ENCODE data around the gene BLOC1S3.

Gene BLOC1S3

GRCh38 chr19:45161738-45162607 is 16.6 kb upstream of the BLOC1S3 start:
- no peak for DNase-seq (ENCODE audit: low read depth in 2 of 2)

DNA sequence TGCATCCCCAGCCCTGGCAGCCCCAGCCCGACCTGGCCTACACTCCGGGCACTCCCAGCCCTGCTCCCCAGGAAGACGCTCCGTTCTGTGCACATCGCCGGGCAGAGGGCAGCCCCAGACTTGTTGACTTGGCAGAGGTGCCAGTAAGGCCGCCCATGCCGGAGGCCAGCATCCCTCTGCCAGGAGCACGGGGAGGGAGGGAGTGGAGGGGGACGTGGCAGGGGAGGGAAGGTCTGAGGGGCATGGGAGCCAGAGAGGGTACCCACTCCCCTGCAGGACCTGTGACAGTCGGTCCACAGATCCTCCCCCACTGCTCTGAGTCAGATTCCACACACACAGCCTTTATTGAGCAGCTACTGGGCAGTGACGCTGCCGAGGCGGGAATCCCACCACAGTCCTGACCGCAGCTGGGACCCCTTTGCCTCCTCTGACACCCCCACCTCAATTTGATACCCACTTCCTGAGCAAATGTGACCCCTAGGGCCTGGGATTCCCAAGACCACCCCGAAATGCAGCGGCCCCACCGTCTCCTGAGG is 15.9 kb upstream of the BLOC1S3 start:
- DNase-seq (ENCODE audit: low read depth in 2 of 2): no peak

GRCh38 chr19:45163156-45163555 is 15.4 kb upstream of the BLOC1S3 start:
- no peak for DNase-seq (ENCODE audit: low read depth in 2 of 2)

DNA sequence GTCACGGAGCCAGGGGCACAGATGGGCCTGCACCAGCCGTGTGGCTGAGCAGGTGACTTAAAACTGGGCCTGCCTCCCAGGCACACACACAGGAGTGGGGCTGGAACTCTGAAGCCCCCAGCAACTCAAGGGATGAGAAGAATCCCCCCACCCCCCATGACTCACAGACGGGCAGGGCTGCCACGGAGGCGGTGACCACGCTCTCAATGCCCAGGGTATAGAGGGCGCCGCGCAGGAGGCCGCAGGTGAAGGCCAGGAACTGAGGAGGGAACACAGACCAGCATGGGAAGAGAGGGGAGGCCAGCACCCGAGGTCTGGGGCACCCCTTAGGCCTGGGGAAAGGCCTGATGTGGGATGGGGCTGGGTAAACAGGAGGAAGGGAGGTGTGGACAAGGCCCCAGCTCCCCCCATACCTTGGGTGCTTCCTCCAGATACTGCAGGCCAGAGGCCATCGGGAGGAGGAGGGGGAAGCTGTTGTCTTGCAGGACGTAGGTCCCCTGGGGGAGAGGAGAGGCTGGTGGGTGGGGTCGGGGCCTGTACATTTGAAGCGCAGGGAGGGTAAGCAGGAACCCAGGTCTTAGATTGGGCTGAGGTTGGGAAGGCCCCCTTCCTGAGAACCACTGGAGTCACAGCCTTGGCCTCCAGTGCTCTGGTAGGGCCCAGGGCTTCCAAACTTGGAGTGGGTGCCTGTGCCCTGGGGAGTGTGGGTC is 14.7 kb upstream of the BLOC1S3 start:
- DNase-seq (ENCODE audit: low read depth in 2 of 2): no peak

- no peak for DNase-seq (ENCODE audit: low read depth in 2 of 2)
Observed at GRCh38 chr19:45164577-45165335, 13.8 kb upstream of the BLOC1S3 start.

DNA sequence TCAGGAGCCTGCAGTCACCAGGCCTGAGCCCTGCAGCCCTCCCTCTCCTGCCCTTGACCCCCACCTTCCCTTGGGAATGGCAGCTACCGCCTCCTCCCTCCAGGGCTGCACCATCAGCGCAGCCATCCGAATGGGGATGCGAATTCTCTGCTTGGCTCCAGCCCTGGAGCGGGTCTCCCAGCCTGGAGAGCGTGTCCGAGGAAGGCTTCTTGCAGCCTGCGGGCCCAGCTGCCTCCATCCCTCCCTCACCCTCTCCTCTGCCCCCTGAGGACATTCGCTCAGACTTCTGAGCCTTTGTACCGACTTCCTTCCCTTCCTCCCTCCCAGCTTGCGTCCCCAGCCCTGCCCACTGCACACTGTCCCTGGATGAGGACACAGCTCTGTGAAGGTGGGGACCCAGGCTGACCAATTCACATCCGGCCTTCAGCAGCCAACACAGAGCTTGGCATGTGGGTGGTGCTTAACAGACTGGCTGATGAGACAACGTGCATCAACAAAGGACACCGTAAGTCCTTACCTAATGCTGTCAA is 11.8 kb upstream of the BLOC1S3 start:
- DNase-seq (ENCODE audit: low read depth in 2 of 2): no peak

DNA sequence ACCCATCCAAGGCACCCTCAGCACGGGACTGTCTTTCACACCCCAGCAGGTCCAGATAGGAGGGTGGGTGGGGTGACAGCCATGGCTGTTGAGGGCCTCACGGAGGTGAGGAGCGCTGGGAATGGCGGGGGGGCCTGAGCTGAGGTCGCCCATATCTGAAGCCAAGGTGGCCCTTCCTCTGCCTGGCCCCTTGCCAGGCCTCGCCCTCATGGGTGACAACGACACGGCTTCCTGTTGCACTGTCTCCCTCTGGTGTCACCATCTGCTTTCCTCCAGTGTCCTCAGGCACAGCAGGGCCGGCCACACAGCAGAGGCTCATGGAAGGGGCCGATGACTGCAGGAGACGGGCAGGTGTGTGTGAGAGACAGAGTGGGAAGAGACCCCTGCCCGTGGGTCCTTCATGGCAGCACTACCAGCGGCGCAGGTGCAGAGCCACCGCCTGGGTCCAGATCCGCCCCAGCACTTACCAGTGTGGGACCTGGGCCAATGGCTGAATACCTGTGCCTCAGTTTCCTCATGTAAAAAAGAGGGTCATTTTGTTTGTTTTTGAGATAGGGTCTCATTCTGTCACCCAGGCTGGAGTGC is 9.7 kb upstream of the BLOC1S3 start:
- no peak for DNase-seq (ENCODE audit: low read depth in 2 of 2)

DNA sequence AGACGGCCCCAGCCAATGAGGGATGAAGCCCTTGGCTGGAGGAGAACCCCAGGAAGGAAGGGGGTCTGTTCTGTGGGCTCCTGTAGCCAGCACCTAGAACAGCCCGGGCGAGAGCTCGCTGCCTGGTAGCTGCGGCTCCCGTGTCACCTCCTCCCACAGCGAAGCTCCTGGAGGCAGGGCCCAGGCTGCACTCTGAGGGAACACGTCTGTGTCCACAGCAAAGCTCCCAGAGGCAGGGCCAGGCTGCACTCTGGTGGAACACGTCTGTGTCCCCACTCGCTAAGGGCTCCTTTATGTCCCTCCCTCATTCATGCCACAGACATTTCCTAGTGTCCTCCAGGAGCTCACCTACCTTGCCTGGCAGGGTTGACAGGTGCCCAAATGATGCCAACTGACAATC is 9.0 kb upstream of the BLOC1S3 start:
- DNase-seq (ENCODE audit: low read depth in 2 of 2): no peak

DNA sequence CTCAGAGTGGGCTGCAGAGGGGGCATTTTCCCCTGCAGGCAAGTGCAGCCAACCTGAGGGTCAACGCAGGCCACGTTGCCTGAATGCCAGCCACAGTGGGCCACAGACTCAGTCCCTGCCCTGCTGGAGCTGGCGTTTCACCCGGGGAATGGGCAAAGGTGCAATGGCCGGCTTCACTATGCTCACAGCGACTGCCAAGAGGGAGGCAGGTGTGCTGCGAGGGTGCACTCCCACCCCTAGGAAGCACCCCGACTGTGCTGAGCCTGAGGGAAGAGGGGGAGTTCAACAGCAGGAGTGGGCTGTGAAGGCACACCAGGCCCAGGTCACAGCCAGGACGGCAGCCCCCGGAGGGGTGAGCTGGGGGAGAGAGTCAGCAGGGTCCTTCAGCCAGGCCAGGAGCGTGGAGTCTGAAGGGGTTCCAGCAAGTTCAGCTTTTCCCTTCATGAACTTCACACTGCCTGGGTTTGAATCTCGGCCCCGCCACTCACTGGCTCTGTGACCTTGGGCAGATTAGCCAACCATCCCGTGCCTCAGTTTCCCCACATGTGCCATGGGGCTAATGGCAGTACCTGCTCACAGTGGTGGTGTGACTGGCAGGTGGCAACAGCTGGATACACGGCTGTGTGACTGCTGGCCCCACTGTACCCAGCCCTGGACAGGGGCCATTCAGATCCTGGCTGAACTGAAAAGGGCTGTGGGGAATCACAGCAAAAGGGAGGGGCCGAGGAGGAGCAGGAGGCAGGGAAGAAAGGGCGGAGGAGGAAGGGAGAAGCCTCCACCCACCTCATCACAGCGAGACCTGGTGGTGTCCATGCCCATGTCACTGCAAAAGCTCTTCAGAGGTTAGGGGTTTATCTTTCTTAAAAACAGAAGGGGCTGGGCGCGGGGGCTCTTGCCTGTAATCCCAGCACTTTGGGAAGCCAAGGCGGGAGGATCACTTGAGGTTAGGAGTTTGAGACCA is 8.2 kb upstream of the BLOC1S3 start:
- DNase-seq (ENCODE audit: low read depth in 2 of 2): no peak

- no peak for DNase-seq (ENCODE audit: low read depth in 2 of 2)
Observed at GRCh38 chr19:45171211-45171623, 7.4 kb upstream of the BLOC1S3 start.

- DNase-seq (ENCODE audit: low read depth in 2 of 2): no peak
Observed at GRCh38 chr19:45172173-45172572, 6.4 kb upstream of the BLOC1S3 start.

DNA sequence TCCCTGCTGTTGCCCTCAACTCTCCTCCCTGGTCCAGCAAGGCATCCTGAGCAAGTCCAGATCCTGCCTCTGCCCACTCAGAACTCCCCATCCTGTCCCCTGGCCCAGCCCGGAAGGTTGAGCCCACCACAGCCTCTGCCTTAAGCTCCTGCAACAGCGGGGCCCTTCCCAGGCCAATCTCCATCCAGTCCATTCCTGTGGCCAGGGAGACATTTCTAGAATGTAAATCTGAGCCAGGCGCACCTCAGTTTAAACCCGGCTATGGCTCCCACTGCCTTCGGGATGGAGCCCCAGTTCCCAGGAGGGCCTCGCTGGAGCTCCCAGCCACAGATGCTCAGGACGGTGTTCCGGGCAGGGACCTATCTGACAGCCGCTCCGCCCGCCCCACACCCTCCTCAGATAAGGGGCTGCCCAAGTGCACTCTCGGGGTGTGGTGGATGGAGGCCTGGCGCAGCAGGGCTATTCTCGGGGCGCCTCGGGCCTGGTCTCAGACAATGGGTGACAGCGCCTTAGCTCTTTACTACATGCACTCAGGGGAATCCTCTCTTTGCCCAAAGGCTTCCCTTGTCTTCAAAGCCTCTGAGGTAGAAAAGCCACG is 5.9 kb upstream of the BLOC1S3 start:
- no peak for DNase-seq (ENCODE audit: low read depth in 2 of 2)

DNA sequence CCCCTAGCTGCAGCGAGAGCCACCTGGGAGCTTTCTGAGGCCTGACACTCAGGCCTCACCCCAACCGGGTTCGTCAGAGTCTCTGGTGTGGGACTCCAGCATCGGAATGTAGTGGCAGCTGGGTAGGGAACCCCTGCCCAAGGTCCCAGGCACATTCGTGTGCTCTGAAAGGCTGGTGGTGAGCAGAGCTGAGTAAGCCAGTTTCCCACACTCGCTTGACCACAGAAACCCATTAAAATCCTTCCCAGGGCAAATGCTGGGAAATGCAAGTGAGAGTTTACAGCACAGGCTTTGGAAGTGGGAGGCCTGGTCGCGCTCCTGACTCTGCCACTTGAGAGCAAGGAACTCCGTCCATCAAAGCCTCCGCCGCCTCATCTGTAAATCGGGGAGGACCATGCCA is 4.8 kb upstream of the BLOC1S3 start:
- DNase-seq (ENCODE audit: low read depth in 2 of 2): no peak

- DNase-seq (ENCODE audit: low read depth in 2 of 2): no peak
Observed at GRCh38 chr19:45175515-45176345, 2.9 kb upstream of the BLOC1S3 start.

DNA sequence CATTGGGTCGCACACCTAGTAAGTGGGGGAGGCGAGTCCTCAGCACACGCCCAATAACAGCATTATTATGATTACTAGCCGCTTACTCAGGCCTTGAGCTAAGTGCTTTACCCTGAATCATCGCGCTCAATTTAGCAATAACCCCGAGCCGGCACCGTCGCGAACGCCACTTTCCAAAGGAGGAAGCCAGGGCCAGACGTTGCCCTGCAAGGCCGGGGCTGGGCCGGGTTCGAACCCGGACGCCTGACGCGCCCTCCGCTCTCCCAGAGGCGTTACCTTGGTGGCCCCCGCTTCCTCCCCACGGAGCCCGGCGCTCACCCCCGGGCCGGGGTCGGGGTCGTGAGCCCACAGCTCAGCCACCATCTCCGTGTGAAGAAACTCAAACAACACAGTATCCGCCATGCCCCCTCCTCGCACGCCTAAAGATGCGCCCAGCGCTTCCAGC is 745 bp upstream of the BLOC1S3 start, which contains the start of gene TRAPPC6A:
Gene TRAPPC6A, minus strand, starts transcription at position 421 of the 445 bp plus-strand sequence. Its CDS starts 19 bp downstream, at position 402.
- no peak for DNase-seq (ENCODE audit: low read depth in 2 of 2)

- no peak for DNase-seq (ENCODE audit: low read depth in 2 of 2)
Observed at GRCh38 chr19:45179072-45179891, 698 bp downstream of the BLOC1S3 start.

- no peak for DNase-seq (ENCODE audit: low read depth in 2 of 2)
Observed at GRCh38 chr19:45179892-45180370, 1.3 kb downstream of the BLOC1S3 start.

DNA sequence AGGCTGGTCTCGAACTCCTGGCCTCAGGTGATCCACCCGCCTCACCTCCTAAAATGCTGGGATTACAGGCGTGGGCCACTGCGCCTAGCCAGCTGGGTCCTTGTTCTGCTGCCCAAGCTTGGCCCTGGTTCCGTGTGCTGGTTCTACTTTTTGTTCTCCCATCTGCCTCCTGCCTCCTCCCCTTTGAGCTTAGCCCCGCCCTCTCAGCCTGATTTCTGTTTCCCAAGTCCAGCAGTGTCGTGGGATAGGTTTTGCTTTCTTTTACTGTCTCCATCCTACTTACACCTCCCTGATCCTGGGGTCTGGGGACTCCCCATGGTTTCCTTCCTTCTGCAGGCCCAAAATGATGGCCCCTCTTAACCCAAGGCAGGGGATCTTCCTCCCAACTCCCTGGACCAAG is 2.4 kb downstream of the BLOC1S3 start:
- no peak for DNase-seq (ENCODE audit: low read depth in 2 of 2)
